A673 (cell line): ENCODE results near the gene SLC12A3.

Experiments used
- EZH2 ChIP-seq: fragments of 200-600 bp; sonication (generic); IDR thresholded peaks from 2 replicates; pipeline ENCODE4 v1.6.1; 2017; ENCODE audit warnings: borderline replicate concordance, low read depth, mild to moderate bottlenecking, mixed read lengths, antibody characterized with exemption, low read length; ENCODE audit not compliant: poor library complexity, severe bottlenecking
- TF ChIP-seq, protein P1 (sequence below): fragments of 300-800, 200-600 bp; sonication (generic); conservative IDR thresholded peaks from 2 replicates; pipeline ENCODE4 v1.5.1; 2017; ENCODE audit warnings: low read depth, mild to moderate bottlenecking, antibody characterized with exemption, low read length, moderate library complexity, mixed read lengths

GRCh38 chr16:56960681-56961281 is 95.8 kb downstream of the SLC12A3 start:
- TF ChIP-seq EZH2, result no peak
- TF ChIP-seq, protein P1, sequence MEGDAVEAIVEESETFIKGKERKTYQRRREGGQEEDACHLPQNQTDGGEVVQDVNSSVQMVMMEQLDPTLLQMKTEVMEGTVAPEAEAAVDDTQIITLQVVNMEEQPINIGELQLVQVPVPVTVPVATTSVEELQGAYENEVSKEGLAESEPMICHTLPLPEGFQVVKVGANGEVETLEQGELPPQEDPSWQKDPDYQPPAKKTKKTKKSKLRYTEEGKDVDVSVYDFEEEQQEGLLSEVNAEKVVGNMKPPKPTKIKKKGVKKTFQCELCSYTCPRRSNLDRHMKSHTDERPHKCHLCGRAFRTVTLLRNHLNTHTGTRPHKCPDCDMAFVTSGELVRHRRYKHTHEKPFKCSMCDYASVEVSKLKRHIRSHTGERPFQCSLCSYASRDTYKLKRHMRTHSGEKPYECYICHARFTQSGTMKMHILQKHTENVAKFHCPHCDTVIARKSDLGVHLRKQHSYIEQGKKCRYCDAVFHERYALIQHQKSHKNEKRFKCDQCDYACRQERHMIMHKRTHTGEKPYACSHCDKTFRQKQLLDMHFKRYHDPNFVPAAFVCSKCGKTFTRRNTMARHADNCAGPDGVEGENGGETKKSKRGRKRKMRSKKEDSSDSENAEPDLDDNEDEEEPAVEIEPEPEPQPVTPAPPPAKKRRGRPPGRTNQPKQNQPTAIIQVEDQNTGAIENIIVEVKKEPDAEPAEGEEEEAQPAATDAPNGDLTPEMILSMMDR, result no peak
